ENCODE measurements around the gene TTC4. TPM values are rescaled to one million over a fixed set of nuclear protein-coding genes. Genes with fewer than 3 reads are reported as not detected.

The TTC4 gene
- polyA plus RNA-seq, 1 of the 3 experiments (the other 2 are of a cell fraction), result 17.9 TPM

GRCh38 chr1:54703471-54703870 is 12.2 kb upstream of the TTC4 start (continued):
- no peak for TF ChIP-seq MAX (IDR thresholded peaks at IDR 0.05; ENCODE audit: low read depth)

GRCh38 chr1:54705153-54705552 is 10.5 kb upstream of the TTC4 start:
- no peak for DNase-seq

GRCh38 chr1:54706419-54706818 is 9.2 kb upstream of the TTC4 start:
- H3F3A ChIP-seq (replicated peaks; ENCODE audit: insufficient read depth), result no peaks in the 10 kb centered on the region
- TF ChIP-seq GATA2 (CRISPR knock-in tag; IDR thresholded peaks at IDR 0.05) (no peak), REST (IDR thresholded peaks at IDR 0.05; ENCODE audit: low read depth, low read length) (peak; percentile 59; the same call in 1 of the 2 replicates), ELF1 (IDR thresholded peaks at IDR 0.05) (no peak), POLR2AphosphoS5 (IDR thresholded peaks at IDR 0.05; ENCODE audit: low read depth, low read length) (no peak), FOSL2 (IDR thresholded peaks at IDR 0.05; ENCODE audit: borderline replicate concordance, low read depth) (no peak), SIN3A (IDR thresholded peaks at IDR 0.05; ENCODE audit: borderline replicate concordance, low read depth, low read length) (no peak), MAX (IDR thresholded peaks at IDR 0.05; ENCODE audit: low read depth) (no peak)
- H3K4me3 ChIP-seq (ENCODE audit: low read depth in 2 of 2, low read length in 1 of 2), result no peak overlapping the region
- POLR2A ChIA-PET, result no interaction called here
- WGBS (ENCODE audit: low lambda C conversion rate), result 42% methylated on average over 3 of the region's 4 CpGs
- no peak for DNase-seq
- CTCF ChIA-PET, result interaction anchor here (1.5 kb wide), 1 partner anchor 104 kb away, joined by 3 read pairs; no protein-coding TSS in a partner anchor
- H3K79me2 ChIP-seq (ENCODE audit: insufficient read depth), result no peaks in the 10 kb centered on the region
- no peaks in the 10 kb centered on the region for H3K4me1 ChIP-seq (ENCODE audit: control insufficient read depth in 1 of 2, insufficient read depth in 2 of 2, low read depth in 1 of 2, low read length in 1 of 2)
- H3K9me3 ChIP-seq, result no peaks in the 10 kb centered on the region
- H3K27ac ChIP-seq (ENCODE audit: low read depth in 2 of 2, low read length in 1 of 2), result no peak overlapping the region
- H4K20me1 ChIP-seq (ENCODE audit: insufficient read depth), result no peaks in the 10 kb centered on the region
- H3K9ac ChIP-seq, result no peak overlapping the region
- H2AFZ ChIP-seq (ENCODE audit: low read depth), result no peak overlapping the region
- no peaks in the 10 kb centered on the region; the same call in 1 of the 2 replicates for H3K27me3 ChIP-seq (ENCODE audit: insufficient read depth)
- H3K36me3 ChIP-seq (replicated peaks in 1 of 2; ENCODE audit: control insufficient read depth in 1 of 2, insufficient read depth in 2 of 2, low read length in 1 of 2), result no peaks in the 10 kb centered on the region
- H3K4me2 ChIP-seq, result no peak overlapping the region
- H3K9me2 ChIP-seq, result no peaks in the 10 kb centered on the region

More at GRCh38 chr1:54705153-54705552, 10.5 kb upstream of the TTC4 start:
- no peaks in the 10 kb centered on the region for H4K20me1 ChIP-seq (ENCODE audit: insufficient read depth)
- no peak overlapping the region for H3K4me2 ChIP-seq
- no peaks in the 10 kb centered on the region for H3K9me2 ChIP-seq
- no peak overlapping the region for H2AFZ ChIP-seq (ENCODE audit: low read depth)
- no peak overlapping the region for H3K9ac ChIP-seq
- WGBS (ENCODE audit: low lambda C conversion rate), result 35% methylated on average over 2 of the region's 2 CpGs
- no peaks in the 10 kb centered on the region for H3K79me2 ChIP-seq (ENCODE audit: insufficient read depth)
- H3K36me3 ChIP-seq (replicated peaks in 1 of 2; ENCODE audit: control insufficient read depth in 1 of 2, insufficient read depth in 2 of 2, low read length in 1 of 2), result no peaks in the 10 kb centered on the region
- ChIA-PET POLR2A (no interaction called here), CTCF (interaction anchor here (0.6 to 1.5 kb wide), 3 partner anchors 10 to 246 kb away, joined by 3 to 7 read pairs (median 3); no protein-coding TSS in a partner anchor)
- TF ChIP-seq GATA2 (CRISPR knock-in tag; IDR thresholded peaks at IDR 0.05), result no peak
- peak; percentile 92 for TF ChIP-seq REST (IDR thresholded peaks at IDR 0.05; ENCODE audit: low read depth, low read length)
- H3K27me3 ChIP-seq (ENCODE audit: insufficient read depth), result no peaks in the 10 kb centered on the region; the same call in 1 of the 2 replicates
- no peaks in the 10 kb centered on the region for H3K4me1 ChIP-seq (ENCODE audit: control insufficient read depth in 1 of 2, insufficient read depth in 2 of 2, low read depth in 1 of 2, low read length in 1 of 2)
- no peak overlapping the region for H3K27ac ChIP-seq (ENCODE audit: low read depth in 2 of 2, low read length in 1 of 2)
- no peaks in the 10 kb centered on the region for H3K9me3 ChIP-seq
- no peak overlapping the region for H3K4me3 ChIP-seq (ENCODE audit: low read depth in 2 of 2, low read length in 1 of 2)
- no peaks in the 10 kb centered on the region for H3F3A ChIP-seq (replicated peaks; ENCODE audit: insufficient read depth)
